H1 (cell line): Measurements from ENCODE around the gene RNF145.

Experiments used
- BACH1 ChIP-seq: IDR thresholded peaks from 2 replicates; pipeline ENCODE4 v1.6.1; 2012; ENCODE audit warnings: low read length, improper control_type of control experiment
- CBX5 ChIP-seq: fragments of 300-800, 300-1000 bp; sonication (generic); IDR thresholded peaks from 2 replicates; pipeline ENCODE4 v1.7.1; 2016; ENCODE audit warnings: antibody characterized with exemption, low read length, low read depth
- CEBPB ChIP-seq: IDR thresholded peaks from 2 replicates; pipeline ENCODE4 v1.6.1; 2012; ENCODE audit warnings: low read depth, low read length
- CHD2 ChIP-seq: IDR thresholded peaks from 2 replicates; pipeline ENCODE4 v1.6.1; 2012; ENCODE audit warnings: low read length, improper control_type of control experiment
- EP300 ChIP-seq, 2 experiments: IDR thresholded peaks; 1 replicate in 1 of 2; 2 replicates in 1 of 2; pipeline ENCODE4 v1.6.1; 2011 to 2012; ENCODE audit warnings: low read depth in 2 of 2, low read length in 2 of 2, mild to moderate bottlenecking in 2 of 2, borderline replicate concordance in 1 of 2, inconsistent platforms in 1 of 2, moderate library complexity in 1 of 2
- EZH2 ChIP-seq: fragments of 200-600 bp; sonication (generic); IDR thresholded peaks from 2 replicates; pipeline ENCODE4 v1.7.1; 2012; ENCODE audit warnings: low read depth, mild to moderate bottlenecking, moderate library complexity, low read length, inconsistent platforms; ENCODE audit not compliant: severe bottlenecking
- PHF8 ChIP-seq: fragments of 200-600 bp; sonication (generic); conservative IDR thresholded peaks from 2 replicates; pipeline ENCODE4 v1.7.1; 2012; ENCODE audit warnings: low read depth, mild to moderate bottlenecking, inconsistent platforms, low read length, moderate library complexity
- POLR2A ChIP-seq, 2 experiments: IDR thresholded peaks; 1 replicate in 1 of 2; 2 replicates in 1 of 2; pipeline ENCODE4 v1.6.1; 2011; ENCODE audit warnings: low read depth in 2 of 2, low read length in 2 of 2, mild to moderate bottlenecking in 2 of 2; ENCODE audit errors: control extremely low read depth in 1 of 2
- POLR2AphosphoS5 ChIP-seq: IDR thresholded peaks from 2 replicates; pipeline ENCODE4 v1.6.1; 2011; ENCODE audit warnings: low read depth, low read length
- POU5F1 ChIP-seq: IDR thresholded peaks from 2 replicates; pipeline ENCODE4 v1.6.1; 2011; ENCODE audit warnings: low read depth, mild to moderate bottlenecking, low read length, moderate library complexity
- TAF1 ChIP-seq: IDR thresholded peaks from 2 replicates; pipeline ENCODE4 v1.6.1; 2011; ENCODE audit warnings: mild to moderate bottlenecking, low read depth, low read length
- YY1 ChIP-seq: IDR thresholded peaks from 2 replicates; pipeline ENCODE4 v1.6.1; 2011; ENCODE audit warnings: low read depth, mild to moderate bottlenecking, low read length
- ZNF274 ChIP-seq: IDR thresholded peaks from 2 replicates; pipeline ENCODE4 v1.7.0; 2012; ENCODE audit warnings: low read length, borderline replicate concordance; ENCODE audit errors: extremely low read depth
- TF ChIP-seq, protein P1 (sequence below), 3 experiments: IDR thresholded peaks; 1 replicate in 2 of 3; 2 replicates in 1 of 3; pipeline versions ENCODE4 v1.5.1 to v1.6.1; 2011; ENCODE audit warnings: low read length in 3 of 3, mild to moderate bottlenecking in 3 of 3, inconsistent platforms in 2 of 3, low read depth in 1 of 3, moderate library complexity in 1 of 3; ENCODE audit not compliant: insufficient read depth in 1 of 3; ENCODE audit errors: control extremely low read depth in 1 of 3

DNA sequence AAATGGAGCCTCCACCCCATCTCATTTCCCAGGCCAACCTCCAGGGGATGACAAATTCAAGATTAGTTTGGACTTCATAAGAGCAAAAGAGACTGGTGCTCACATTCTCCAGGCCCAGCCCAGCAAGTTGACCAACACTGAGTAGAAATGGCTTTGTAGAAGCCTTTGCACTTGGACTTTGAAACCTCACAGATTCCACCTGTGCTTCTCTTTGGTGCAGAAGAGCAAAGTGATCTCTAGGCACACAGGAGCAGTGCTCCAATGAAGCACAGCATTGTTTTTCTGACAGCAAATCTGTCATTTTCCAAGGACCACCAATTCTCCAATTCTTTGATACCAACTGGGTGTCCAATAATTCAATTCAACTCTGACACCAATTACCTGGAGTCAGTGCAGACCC lies 17.1 kb upstream of the RNF145 start:
- TF ChIP-seq, protein P1, sequence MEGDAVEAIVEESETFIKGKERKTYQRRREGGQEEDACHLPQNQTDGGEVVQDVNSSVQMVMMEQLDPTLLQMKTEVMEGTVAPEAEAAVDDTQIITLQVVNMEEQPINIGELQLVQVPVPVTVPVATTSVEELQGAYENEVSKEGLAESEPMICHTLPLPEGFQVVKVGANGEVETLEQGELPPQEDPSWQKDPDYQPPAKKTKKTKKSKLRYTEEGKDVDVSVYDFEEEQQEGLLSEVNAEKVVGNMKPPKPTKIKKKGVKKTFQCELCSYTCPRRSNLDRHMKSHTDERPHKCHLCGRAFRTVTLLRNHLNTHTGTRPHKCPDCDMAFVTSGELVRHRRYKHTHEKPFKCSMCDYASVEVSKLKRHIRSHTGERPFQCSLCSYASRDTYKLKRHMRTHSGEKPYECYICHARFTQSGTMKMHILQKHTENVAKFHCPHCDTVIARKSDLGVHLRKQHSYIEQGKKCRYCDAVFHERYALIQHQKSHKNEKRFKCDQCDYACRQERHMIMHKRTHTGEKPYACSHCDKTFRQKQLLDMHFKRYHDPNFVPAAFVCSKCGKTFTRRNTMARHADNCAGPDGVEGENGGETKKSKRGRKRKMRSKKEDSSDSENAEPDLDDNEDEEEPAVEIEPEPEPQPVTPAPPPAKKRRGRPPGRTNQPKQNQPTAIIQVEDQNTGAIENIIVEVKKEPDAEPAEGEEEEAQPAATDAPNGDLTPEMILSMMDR (IDR thresholded peaks at IDR 0.05; ENCODE audit: control extremely low read depth in 1 of 3, insufficient read depth in 1 of 3, low read depth in 1 of 3, low read length in 3 of 3), result no peak
- TF ChIP-seq PHF8 (no peak), POU5F1 (no peak), YY1 (no peak), CBX5 (no peak), ZNF274 (no peak), POLR2AphosphoS5 (no peak), EZH2 (no peak), BACH1 (no peak), TAF1 (no peak), EP300 (IDR thresholded peaks at IDR 0.05; ENCODE audit: borderline replicate concordance in 1 of 2, low read depth in 2 of 2, low read length in 2 of 2) (no peak), POLR2A (IDR thresholded peaks at IDR 0.05; ENCODE audit: control extremely low read depth in 1 of 2, low read depth in 2 of 2, low read length in 2 of 2) (no peak), CHD2 (no peak), CEBPB (no peak)
